HCT116 (cell line): ENCODE data around the gene CENPE. TPM values are rescaled to one million over a fixed set of nuclear protein-coding genes. Genes with fewer than 3 reads are reported as not detected.

Experiments
- ATAC-seq: fragments of 200-7000 bp; cut with Tn5 transposase; 2 replicates; pipeline ENCODE4 v1.9.1; 2020; ENCODE audit warnings: mild to moderate bottlenecking, moderate library complexity
- BruUV-seq: library from RNA; stranded (reverse); fragments of 400-500 nt; replicated peaks from 2 replicates; lab custom pipeline; 2021; lab: Mats Ljungman, UMichigan
- CTCF ChIA-PET: fragments of 300-600 bp; sonication (Branson Sonifier 250); formaldehyde crosslinking; loops from one replicate; lab custom pipeline; 2021; ENCODE audit warnings: antibody characterized with exemption; lab: Charles Lee
- POLR2A ChIA-PET: fragments of 300-600, 350-600 bp; sonication (Branson Sonifier 250); formaldehyde crosslinking; loops from one replicate; lab custom pipeline; 2021; ENCODE audit warnings: antibody characterized with exemption; lab: Charles Lee
- RAD21 ChIA-PET, 2 experiments: fragments of 300-600 bp; sonication (Branson Sonifier 250); formaldehyde crosslinking; loops; one replicate each; lab custom pipeline; 2023; ENCODE audit warnings: low total read pairs in 2 of 2; ENCODE audit not compliant: uncharacterized antibody in 2 of 2, unreplicated experiment in 2 of 2, low non-redundant PET in 1 of 2; lab: Charles Lee
- DNase-seq: peaks from one replicate; pipeline ENCODE4 v3.0.0-alpha.2; 2010; ENCODE audit warnings: low read depth, low spot score
- H2AFZ ChIP-seq: fragments of 200-600 bp; shearing (Covaris generic), sonication (generic); 2 replicates; pipeline ENCODE4 v1.6.1; 2017; ENCODE audit warnings: low read depth, mixed run types, mixed read lengths, antibody characterized with exemption, low read length; ENCODE audit not compliant: poor library complexity, severe bottlenecking
- H3K27ac ChIP-seq: 2 replicates; pipeline ENCODE4 v1.5.1; 2012; ENCODE audit warnings: low read depth, low read length
- H3K27me3 ChIP-seq: fragments of 200-600 bp; sonication (generic); 2 replicates; pipeline ENCODE4 v1.6.1; 2016; ENCODE audit warnings: mixed run types, low read length, mixed read lengths; ENCODE audit not compliant: insufficient read depth
- H3K36me3 ChIP-seq, 2 experiments: fragments of 200-500 bp in 1 of 2; fragments of 200-600 bp in 1 of 2; sonication (Bioruptor generic) in 1 of 2; sonication (generic) in 1 of 2; 2 replicates each; pipeline versions ENCODE4 v1.5.1 to v1.6.1; 2014 to 2016; ENCODE audit warnings: low read length in 2 of 2, inconsistent platforms in 1 of 2, mixed read lengths in 1 of 2, mixed run types in 1 of 2; ENCODE audit not compliant: insufficient read depth in 2 of 2, control insufficient read depth in 1 of 2
- H3K4me1 ChIP-seq, 2 experiments: fragments of 200-600 bp in 1 of 2; sonication (generic) in 1 of 2; 2 replicates each; pipeline versions ENCODE4 v1.5.1 to v1.6.1; 2012 to 2017; ENCODE audit warnings: low read length in 2 of 2, inconsistent platforms in 1 of 2, mild to moderate bottlenecking in 1 of 2, mixed read lengths in 1 of 2, mixed run types in 1 of 2, moderate library complexity in 1 of 2; ENCODE audit not compliant: insufficient read depth in 2 of 2, control insufficient read depth in 1 of 2
- H3K4me2 ChIP-seq: fragments of 200-600 bp; sonication (generic); 2 replicates; pipeline ENCODE4 v1.6.1; 2017; ENCODE audit warnings: mixed run types, low read length, mixed read lengths
- H3K4me3 ChIP-seq, 2 experiments: fragments of 200-600 bp in 1 of 2; sonication (generic) in 1 of 2; replicated peaks in 1 of 2; 2 replicates each; pipeline ENCODE4 v1.5.1; 2011 to 2016; ENCODE audit warnings: low read length in 2 of 2, control low read depth in 1 of 2, low read depth in 1 of 2, mild to moderate bottlenecking in 1 of 2, mixed read lengths in 1 of 2, mixed run types in 1 of 2
- H3K79me2 ChIP-seq: fragments of 200-600 bp; sonication (generic); 2 replicates; pipeline ENCODE4 v1.6.1; 2017; ENCODE audit warnings: mild to moderate bottlenecking, mixed run types, low read length, moderate library complexity, mixed read lengths; ENCODE audit not compliant: insufficient read depth
- H3K9ac ChIP-seq: fragments of 200-600 bp; sonication (generic); 2 replicates; pipeline ENCODE4 v1.6.1; 2016; ENCODE audit warnings: low read length, mixed read lengths
- H3K9me2 ChIP-seq: fragments of 200-600 bp; sonication (generic), shearing (Covaris generic); 2 replicates; pipeline ENCODE4 v1.6.1; 2017; ENCODE audit warnings: mixed run types, mild to moderate bottlenecking, moderate library complexity; ENCODE audit not compliant: insufficient read depth
- H3K9me3 ChIP-seq, 2 experiments: fragments of 200-500 bp in 1 of 2; fragments of 200-600 bp in 1 of 2; sonication (Bioruptor generic) in 1 of 2; sonication (generic) in 1 of 2; 2 replicates each; pipeline ENCODE4 v1.6.1; 2014 to 2017; ENCODE audit warnings: low read length in 2 of 2, mixed read lengths in 2 of 2, inconsistent platforms in 1 of 2, low read depth in 1 of 2, mild to moderate bottlenecking in 1 of 2, mixed run types in 1 of 2, moderate library complexity in 1 of 2; ENCODE audit not compliant: control insufficient read depth in 1 of 2, insufficient read depth in 1 of 2
- H4K20me1 ChIP-seq: fragments of 200-600 bp; sonication (generic), shearing (Covaris generic); 2 replicates; pipeline ENCODE4 v1.6.1; 2017; ENCODE audit warnings: mixed run types, mild to moderate bottlenecking, moderate library complexity; ENCODE audit not compliant: insufficient read depth
- CTCF ChIP-seq, 3 experiments: fragments of 200-600 bp in 1 of 3; sonication (generic) in 1 of 3; IDR thresholded peaks in 2 of 3; conservative IDR thresholded peaks in 1 of 3; 2 replicates each; pipeline ENCODE4 v1.5.1; 2012 to 2017; ENCODE audit warnings: low read depth in 2 of 3, low read length in 2 of 3, antibody characterized with exemption in 1 of 3, borderline replicate concordance in 1 of 3, control low read depth in 1 of 3, mild to moderate bottlenecking in 1 of 3, mixed read lengths in 1 of 3, mixed run types in 1 of 3, moderate library complexity in 1 of 3; ENCODE audit not compliant: insufficient read depth in 1 of 3
- EZH2 ChIP-seq: fragments of 200-600 bp; sonication (generic); IDR thresholded peaks from 2 replicates; pipeline ENCODE4 v1.6.1; 2017; ENCODE audit warnings: antibody characterized with exemption, mixed run types
- MAX ChIP-seq: IDR thresholded peaks from 2 replicates; pipeline ENCODE4 v1.6.1; 2012
- POLR2A ChIP-seq: IDR thresholded peaks from 2 replicates; pipeline ENCODE4 v1.7.0; 2011; ENCODE audit warnings: borderline replicate concordance; ENCODE audit not compliant: insufficient read depth, insufficient read length; ENCODE audit errors: extremely low read depth
- RAD21 ChIP-seq: IDR thresholded peaks from 2 replicates; pipeline ENCODE4 v1.6.1; 2012; ENCODE audit warnings: low read depth, mild to moderate bottlenecking
- SIN3A ChIP-seq: IDR thresholded peaks from 2 replicates; pipeline ENCODE4 v1.6.1; 2012; ENCODE audit warnings: low read depth
- TCF7L2 ChIP-seq: IDR thresholded peaks from 2 replicates; pipeline ENCODE4 v1.7.0; 2011; ENCODE audit warnings: borderline replicate concordance, inconsistent platforms; ENCODE audit not compliant: insufficient read depth, insufficient read length; ENCODE audit errors: extremely low read depth
- YY1 ChIP-seq: IDR thresholded peaks from 2 replicates; pipeline ENCODE4 v1.6.1; 2011; ENCODE audit warnings: low read length, low read depth, moderate library complexity, mild to moderate bottlenecking; ENCODE audit not compliant: insufficient replicate concordance; ENCODE audit errors: extremely low read depth
- ZFX ChIP-seq: fragments of 450-650 bp; IDR thresholded peaks from 2 replicates; pipeline ENCODE4 v1.6.1; 2017
- ZNF274 ChIP-seq: fragments of 200-500 bp; sonication (Bioruptor generic); IDR thresholded peaks from 2 replicates; pipeline ENCODE4 v1.6.1; 2014; ENCODE audit warnings: mild to moderate bottlenecking, low read depth, low read length, inconsistent platforms
- intact Hi-C: fragments of 100-400 bp; cut with micrococcal nuclease; formaldehyde crosslinking; loops from 2 replicates; pipeline ENCODE4 v1.10.0; 2022
- total RNA-seq: library from RNA; stranded (reverse); gene quantifications from one replicate; pipeline ENCODE4 v1.2.1, GENCODE V29; 2021; ENCODE audit not compliant: unreplicated experiment

CENPE gene
- total RNA-seq, 1 experiment from 2014 or later: 31.3 TPM

- no TSS peak for BruUV-seq
- Histone ChIP-seq H3K27me3 (no peaks in the 10 kb centered on the region), H3K4me2 (no peak overlapping the region), H3K36me3 (no peaks in the 10 kb centered on the region), H3K79me2 (no peaks in the 10 kb centered on the region), H2AFZ (peak overlapping the region; percentile 91), H3K4me1 (no peaks in the 10 kb centered on the region), H3K9me3 (no peaks in the 10 kb centered on the region), H3K4me3 (no peak overlapping the region), H3K9ac (no peak overlapping the region), H3K9me2 (no peaks in the 10 kb centered on the region), H4K20me1 (no peaks in the 10 kb centered on the region), H3K27ac (no peak overlapping the region)
- intact Hi-C loops: loop anchor here (5.0 to 10.0 kb wide), 2 partner anchors 340 to 787 kb away; no protein-coding TSS in a partner anchor
- TF ChIP-seq RAD21 (peak; percentile 65), MAX (peak; percentile 53; the same call in 1 of the 2 replicates), TCF7L2 (no peak), CTCF (IDR thresholded peaks at IDR 0.05 in 2 of 3, conservative IDR thresholded peaks at IDR 0.05 in 1 of 3; ENCODE audit: borderline replicate concordance in 1 of 3, insufficient read depth in 1 of 3, low read depth in 2 of 3, low read length in 2 of 3) (peak; percentile 16 to 31 (median 19); a peak in 3 of 6 replicates), ZFX (peak; percentile 36; the same call in 1 of the 2 replicates), ZNF274 (no peak), POLR2A (no peak), YY1 (no peak), SIN3A (no peak), EZH2 (no peak)
- POLR2A ChIA-PET: no interaction called here
- ATAC-seq (peak; percentile 78), DNase-seq (peak; percentile 24)
- CTCF ChIA-PET: no interaction called here
- RAD21 ChIA-PET: no interaction called here
Measured at GRCh38 chr4:103207673-103208072, 9.5 kb upstream of the CENPE start.
